AG08396 (cell line): Measurements from ENCODE around the gene ADORA1.

Experiments used
- DNase-seq: peaks from one replicate; pipeline ENCODE4 v3.0.0; 2012; ENCODE audit warnings: low spot score, mixed read lengths

Gene ADORA1

DNA sequence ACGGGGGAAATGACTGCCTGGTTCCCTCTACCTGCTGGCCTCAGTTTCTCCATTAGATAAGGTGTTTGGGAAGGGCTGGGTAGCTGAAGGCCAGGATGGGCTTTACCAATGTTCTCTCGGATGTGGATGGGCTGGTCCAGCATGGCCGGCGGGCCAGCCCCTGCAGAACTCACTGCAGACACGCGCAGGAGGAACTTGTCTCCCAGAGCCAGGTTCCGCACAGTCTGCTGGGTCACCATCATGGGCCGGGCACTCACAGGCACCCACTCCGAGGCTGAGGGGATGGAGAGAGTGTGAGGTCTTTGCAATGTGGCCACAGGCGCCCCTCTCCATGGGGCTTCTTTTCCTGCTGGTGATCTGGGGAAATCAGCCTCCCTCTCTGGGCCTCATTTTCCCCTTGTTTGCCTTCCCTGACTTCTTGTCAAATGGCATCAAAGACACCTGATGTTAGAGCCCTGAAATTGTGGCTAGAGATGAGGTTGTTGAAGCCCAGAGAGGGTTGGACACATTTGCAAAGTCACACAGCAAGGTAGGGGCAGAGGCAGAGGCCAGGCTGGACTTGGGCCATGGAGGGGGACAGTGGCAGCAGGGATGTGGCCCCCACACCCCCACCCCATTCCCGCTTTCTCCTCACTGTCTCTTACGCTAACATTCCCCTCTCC, 46.9 kb downstream of the ADORA1 start:
- no peak for DNase-seq

DNA sequence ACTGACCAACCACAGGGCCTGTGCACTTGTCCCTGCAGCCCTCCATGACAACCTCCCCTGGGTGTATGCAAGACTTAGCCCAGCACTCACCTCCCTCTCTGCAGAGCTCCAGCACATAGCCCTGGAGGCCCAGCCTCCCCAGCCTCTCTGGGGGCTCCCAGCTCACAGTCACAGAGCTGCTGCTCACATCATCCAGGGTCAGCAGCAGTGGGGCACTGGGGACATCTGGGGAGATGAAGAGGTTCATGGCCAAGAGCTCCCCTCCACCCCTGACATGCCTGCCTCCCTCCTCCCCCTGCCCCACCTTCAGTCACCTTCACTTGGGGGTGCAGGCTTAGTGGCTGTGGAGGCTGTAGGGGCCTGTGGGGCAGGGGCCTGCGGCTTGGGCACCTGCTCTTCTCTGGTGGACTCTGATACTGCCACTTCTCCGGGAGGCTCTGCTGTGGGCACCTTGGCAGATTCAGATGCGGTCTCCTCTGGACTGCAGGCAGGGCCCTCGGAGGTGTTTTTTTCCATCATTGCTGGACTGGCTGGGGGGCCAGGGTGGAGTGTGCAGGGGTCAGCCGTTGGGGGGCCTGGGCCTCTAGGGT, 47.8 kb downstream of the ADORA1 start, which contains the start of gene MYBPH:
MYBPH (minus strand) TSS at position 590 of the 590 bp plus-strand sequence; CDS start at position 519, 71 bp downstream.
- DNase-seq = no peak

DNA sequence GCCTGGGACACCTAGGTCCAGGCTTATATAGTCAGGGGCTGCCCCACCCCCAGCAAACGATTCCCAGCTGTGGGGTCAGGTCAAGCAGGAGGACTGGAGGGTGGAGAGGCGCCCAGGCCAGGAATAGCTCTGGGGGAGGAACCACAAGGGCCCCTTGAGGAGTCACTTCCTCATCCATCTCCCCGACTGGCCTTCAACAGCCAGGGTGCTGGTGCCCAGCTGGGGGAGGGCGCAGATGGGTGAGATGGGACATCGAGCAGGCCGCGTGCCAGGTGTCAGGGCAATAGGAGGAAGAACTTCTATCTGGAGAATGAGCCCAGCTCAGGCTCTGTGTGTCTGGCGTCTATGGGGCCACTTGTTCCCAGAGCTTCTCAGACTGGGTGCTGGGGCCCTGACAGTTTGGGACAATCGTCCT, 48.3 kb downstream of the ADORA1 start:
- DNase-seq = no peak

DNA sequence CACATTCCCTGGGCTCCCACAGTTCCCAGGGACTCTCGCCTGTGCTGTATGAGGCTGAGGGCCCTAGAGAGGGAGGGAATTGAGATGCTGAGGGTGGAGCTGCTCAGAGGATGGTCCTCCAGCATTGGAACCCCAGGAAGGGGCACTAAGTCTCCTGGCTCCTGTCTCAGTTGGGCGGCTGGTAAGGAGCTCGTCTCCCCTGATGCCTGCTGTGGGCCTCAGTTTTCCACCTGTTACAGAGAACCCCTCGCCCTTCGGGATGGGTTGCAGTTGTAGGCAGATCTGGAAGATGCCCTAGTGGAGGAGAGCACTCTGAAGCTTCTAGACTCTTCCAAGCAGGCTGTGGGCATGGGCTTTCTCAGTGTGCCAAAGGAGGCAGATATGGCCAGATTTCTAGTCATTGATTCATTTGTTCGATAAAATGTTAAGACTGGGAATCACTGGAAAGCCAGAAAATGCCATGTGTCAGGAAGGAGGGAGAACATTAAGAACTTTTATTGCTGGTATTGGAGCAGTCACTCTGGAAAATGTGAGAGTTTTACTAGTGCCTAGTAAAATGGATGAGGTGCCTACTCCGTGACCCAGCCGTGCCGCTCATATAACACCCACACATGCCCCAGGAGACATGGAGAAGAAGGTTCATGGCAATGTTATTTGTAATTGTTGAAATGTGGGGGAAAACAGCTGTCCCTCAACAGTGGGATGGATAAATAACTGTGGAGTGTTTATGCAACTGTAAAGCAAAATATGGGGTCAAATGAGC, 48.9 kb downstream of the ADORA1 start:
- no peak for DNase-seq

DNA sequence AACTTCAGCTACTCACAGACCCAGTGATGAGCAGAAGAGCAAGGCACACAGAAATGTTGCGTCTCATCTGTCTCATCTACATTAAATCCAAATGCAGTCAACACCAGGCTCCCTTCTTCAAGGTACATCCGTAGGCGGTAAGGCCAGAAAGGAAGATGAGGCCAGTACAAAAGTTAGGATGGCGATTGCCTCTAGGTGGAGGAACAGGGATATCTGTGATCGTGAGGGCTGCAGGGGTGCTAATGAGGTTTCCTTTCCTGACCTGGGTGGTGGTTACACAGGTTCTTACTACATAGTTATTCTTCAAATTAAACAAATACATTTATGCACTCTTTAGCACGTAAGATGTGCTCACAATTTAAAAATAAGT, 49.5 kb downstream of the ADORA1 start:
- no peak for DNase-seq

DNA sequence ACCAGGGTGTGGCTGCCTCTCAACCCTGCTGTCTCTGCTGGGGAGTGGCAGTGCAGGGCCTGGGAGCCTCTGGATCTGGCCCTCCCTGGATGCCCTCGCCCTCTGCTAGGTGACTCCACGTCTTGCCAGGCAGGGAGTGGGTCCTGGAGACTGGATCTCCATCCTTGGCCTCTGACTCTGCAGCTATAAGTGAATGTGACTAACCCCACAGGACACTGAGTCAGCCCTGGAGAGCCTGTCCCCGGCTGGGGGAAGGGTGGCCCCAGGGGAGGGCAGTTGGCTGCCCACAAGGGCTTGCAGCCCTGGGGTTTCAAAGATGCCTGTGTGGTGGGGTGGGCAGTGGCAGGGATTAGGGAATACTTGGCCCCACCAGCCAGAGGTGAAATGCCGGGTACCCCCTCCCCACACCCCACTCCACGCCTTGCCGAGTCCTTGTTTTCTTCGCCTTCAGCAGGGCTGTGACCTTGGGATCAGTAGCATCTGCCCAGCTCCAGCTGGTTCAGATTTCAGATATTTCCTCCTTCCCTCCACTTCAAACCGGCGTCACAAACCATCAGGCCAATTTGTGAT, 50.0 kb downstream of the ADORA1 start:
- peak; percentile 70 for DNase-seq

GRCh38 chr1:203178083-203178482, 50.6 kb downstream of the ADORA1 start:
- no peak for DNase-seq

GRCh38 chr1:203178821-203179666, 51.5 kb downstream of the ADORA1 start:
- DNase-seq = no peak

DNA sequence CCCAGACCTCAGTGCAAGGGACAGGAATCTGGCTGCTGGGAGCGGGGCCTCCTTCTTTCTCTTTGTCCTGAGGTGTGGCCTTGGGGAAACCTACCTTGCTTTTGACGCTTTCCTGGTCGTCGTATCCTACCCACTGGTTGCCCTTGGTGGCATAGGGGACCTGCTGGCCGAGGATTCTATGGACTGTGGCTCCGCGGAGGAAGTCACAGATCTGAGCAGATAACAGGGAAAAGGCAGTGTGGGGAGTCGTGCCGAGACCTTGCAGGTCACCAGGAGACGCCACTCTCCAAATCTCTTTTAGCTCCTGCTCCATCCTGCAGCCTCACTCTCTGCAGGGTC, 52.1 kb downstream of the ADORA1 start:
- no peak for DNase-seq

DNA sequence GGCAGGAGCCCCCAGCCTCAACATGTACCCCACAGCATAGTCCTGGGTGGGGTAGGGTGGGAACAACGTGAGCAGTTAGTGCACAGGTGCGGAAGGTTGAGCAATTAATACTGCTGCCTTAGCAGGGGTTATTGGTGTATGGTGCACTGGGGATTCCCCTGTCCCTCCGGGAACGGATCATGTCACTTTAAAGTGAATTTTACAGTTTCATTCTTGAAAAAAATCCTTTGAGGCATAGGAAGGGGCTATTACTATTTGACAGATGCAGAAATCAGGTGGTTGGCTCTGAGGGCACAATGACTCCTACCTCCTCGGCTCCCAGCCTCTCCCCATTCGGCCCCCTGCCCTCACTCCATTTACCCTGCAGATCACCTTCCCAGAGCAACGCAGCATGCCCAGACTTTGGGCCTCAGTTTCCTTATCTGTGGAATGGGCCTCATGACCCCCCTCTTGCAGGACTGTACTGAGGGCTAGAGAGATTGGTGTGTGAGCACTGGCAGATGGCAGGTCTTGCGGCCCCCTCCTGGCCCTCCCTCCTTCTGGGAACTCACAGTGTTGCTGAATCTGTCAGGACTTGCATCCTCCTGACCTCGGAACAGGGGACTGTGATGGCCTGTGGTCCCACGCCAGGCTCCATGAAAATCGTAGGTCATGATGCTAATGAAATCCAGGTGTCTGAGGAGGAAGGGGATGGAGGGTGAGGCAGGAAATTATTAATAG, 53.2 kb downstream of the ADORA1 start:
- no peak for DNase-seq

- no peak for DNase-seq
These were observed 54.3 kb downstream of the ADORA1 start for GRCh38 chr1:203181586-203182386.

DNA sequence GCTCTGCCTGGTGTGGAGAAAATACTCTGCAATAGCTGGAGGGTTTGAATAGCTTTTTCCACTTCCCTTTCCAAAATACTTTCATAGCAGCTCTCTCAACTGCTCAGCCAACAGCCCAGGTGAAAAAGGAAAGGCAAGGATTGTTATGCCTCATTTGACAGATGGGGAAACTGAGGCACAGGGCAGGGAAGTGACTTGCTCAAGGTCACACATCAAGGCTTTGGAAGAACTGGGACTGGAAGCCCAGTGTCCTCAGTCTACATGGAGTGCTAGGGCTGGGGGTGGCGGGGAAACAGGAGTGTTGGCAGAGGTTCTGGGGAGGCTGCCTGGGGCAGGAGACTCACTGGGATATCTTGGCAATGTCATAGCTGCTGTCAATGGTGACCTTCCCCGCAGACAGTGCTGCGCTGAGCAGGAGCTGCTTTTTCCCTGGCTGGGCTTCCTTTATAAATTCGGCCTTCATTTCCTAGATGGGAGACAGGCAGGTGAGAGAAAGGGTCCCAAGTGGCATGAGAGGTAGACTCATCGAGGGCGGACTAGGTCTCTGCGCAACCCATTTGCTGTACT, 54.9 kb downstream of the ADORA1 start:
- DNase-seq = no peak

DNA sequence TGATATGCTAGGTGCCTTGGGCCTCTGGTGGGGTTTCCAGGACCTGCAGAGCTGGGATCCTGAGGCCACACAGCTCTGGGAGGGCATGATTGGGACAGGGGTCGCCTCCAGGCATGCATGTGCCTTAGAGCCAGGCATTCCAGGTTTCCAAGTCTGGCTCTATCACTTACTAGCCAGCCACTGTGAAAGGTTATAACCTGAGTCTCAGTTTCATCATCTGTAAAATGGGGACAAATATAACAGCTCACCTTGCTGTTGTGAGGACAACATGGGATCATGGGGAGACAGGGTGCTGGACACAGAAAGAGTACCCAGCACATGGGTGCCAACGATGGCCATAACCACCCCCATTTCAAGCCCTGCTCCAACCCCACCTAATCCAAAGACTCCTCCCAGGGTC, 56.3 kb downstream of the ADORA1 start:
- DNase-seq = no peak

DNA sequence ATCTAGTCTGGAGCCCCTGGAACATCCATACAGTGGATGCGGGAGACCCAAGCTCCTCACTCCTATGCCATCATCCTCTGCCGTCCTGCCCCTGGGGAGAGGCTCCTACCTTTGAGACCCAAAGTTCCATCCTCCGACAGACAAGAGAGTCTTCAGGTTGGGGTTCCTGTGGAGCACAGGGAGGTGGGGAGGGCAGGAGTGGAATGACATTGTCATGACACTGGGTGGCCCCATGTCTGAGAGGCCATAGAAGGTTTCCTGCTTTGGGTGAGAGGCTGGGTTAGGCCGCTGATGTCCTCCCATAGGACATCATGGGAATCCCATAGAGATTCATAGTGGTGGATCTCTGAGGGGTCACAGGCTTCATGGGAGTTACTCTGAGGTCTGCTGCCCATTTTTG, 56.9 kb downstream of the ADORA1 start:
- DNase-seq = no peak

DNA sequence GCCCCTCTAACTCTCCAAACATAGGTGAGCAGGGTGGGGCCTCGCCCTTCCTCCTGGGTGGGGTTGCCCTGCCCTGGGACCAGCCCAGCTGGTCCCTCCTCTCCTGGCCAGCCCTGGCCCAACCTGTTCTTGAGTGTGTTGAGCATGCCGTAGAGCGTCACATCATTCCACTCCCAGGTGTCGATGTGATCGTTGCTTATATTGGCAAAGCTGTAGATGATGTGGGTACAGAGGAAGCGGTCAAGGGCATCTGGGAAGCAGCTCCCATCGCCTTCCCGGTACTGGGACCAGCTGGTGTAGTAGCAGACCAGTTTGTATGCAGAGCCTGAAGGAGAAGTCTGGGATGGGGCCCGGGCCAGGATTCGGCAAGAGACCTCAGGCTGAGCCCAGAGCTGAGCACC, 57.5 kb downstream of the ADORA1 start:
- DNase-seq = no peak

- DNase-seq = no peak
These were observed 58.1 kb downstream of the ADORA1 start for GRCh38 chr1:203185585-203185984.

- DNase-seq = no peak
These were observed 58.5 kb downstream of the ADORA1 start for GRCh38 chr1:203186091-203186445.

DNA sequence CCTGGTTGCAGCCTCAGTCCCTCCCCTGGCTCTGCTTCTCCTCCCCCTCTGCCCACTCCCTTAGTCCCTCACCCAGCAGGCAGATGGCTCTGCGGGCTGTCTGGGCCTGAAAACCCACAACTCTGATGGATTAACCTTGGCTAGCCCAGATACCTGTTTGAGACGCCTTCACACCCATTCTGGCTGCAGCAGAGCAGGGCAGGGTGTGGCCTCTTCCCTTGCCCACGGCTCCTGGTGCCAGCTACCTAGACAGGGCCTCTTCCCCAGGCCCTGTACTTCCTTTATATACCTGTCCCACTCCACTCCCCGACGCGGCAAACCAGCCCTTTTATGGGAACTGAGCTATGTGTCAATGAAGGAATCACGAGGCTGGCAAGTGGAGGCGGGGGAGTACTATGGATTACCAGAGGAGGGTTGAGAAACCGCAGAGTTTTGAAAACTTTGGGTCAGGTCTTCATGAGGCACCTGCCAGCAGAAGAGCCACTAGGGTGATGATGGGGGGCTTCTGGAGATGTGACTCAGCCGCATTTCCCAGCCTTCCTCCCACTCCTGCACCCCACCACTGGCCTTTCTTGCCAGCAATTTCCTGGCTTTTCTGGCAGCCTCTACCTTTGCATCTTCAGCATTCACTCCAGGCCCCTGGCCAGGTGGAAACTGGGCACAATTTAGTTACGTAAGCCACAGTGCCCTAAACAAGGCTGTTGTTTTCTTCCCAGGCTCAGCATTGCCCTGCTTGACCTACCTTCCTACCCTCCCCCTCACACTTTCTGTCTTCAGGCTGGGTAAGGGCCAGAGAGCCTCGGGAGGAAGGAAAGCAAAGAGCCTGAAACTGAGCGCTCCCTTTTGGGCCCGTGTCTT, 59.1 kb downstream of the ADORA1 start, which contains the start of gene CHI3L1:
CHI3L1 (minus strand) TSS at position 259 of the 858 bp plus-strand sequence; CDS start at position 178, 81 bp downstream.
- DNase-seq = no peak

DNA sequence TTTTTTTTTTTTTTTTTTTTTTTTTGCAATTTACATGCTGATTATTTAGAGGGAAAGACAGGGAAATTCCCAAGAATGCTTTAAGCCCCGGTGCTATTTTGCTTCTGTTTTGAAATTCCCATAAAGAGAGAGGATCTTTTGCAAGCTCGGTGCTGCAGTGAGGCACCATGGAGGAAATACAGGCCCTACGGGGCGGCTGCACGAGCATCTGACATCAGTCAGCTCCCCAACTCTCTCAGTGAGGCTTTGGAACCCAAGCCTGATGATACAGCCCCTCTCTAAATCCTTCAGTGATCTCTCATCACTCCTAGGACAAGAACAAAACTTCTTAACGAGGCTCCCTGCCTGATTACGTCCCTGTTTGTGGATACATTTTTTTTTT, 59.8 kb downstream of the ADORA1 start:
- DNase-seq = no peak
